Hepatocyte (in vitro differentiated cells): ENCODE results near the gene RPL22. TPM values are rescaled to one million over a fixed set of nuclear protein-coding genes. Genes with fewer than 3 reads are reported as not detected.

Experiments
- DNase-seq: peaks from one replicate; pipeline ENCODE4 v3.0.0-alpha.2; 2016; ENCODE audit warnings: low spot score
- H2AFZ ChIP-seq: fragments of 200-600 bp; sonication (generic); 2 replicates; pipeline ENCODE4 v1.6.0; 2016; ENCODE audit warnings: antibody characterized with exemption, mild to moderate bottlenecking
- H3K27ac ChIP-seq: fragments of 200-600 bp; sonication (generic); 2 replicates; pipeline ENCODE4 v1.5.1; 2016; ENCODE audit warnings: mild to moderate bottlenecking
- H3K27me3 ChIP-seq: fragments of 200-600 bp; sonication (generic); 2 replicates; pipeline ENCODE4 v1.6.1; 2016
- H3K36me3 ChIP-seq: fragments of 200-600 bp; sonication (generic); replicated peaks from 2 replicates; pipeline ENCODE4 v1.5.1; 2016; ENCODE audit warnings: low read depth; ENCODE audit not compliant: insufficient read depth
- H3K4me1 ChIP-seq: fragments of 200-600 bp; sonication (generic); 2 replicates; pipeline ENCODE4 v1.5.1; 2016; ENCODE audit warnings: mild to moderate bottlenecking, moderate library complexity; ENCODE audit not compliant: insufficient read depth
- H3K4me2 ChIP-seq: fragments of 200-600 bp; sonication (generic); 2 replicates; pipeline ENCODE4 v1.6.0; 2016
- H3K4me3 ChIP-seq: fragments of 200-600 bp; sonication (generic); 2 replicates; pipeline ENCODE4 v1.5.1; 2016; ENCODE audit warnings: mild to moderate bottlenecking
- H3K79me2 ChIP-seq: fragments of 200-600 bp; sonication (generic); 2 replicates; pipeline ENCODE4 v1.6.0; 2017; ENCODE audit warnings: mild to moderate bottlenecking
- H3K9me2 ChIP-seq: fragments of 200-600 bp; sonication (generic); replicated peaks from 2 replicates; pipeline ENCODE4 v1.6.0; 2017; ENCODE audit warnings: mild to moderate bottlenecking; ENCODE audit not compliant: insufficient read depth
- H3K9me3 ChIP-seq: fragments of 200-600 bp; sonication (generic); 2 replicates; pipeline ENCODE4 v1.5.1; 2016; ENCODE audit warnings: low read depth, mild to moderate bottlenecking
- H4K20me1 ChIP-seq: fragments of 200-600 bp; sonication (generic); 2 replicates; pipeline ENCODE4 v1.6.0; 2016; ENCODE audit warnings: mild to moderate bottlenecking; ENCODE audit not compliant: insufficient read depth, poor library complexity, severe bottlenecking
- EZH2 ChIP-seq: fragments of 200-600 bp; sonication (generic); IDR thresholded peaks from 2 replicates; pipeline ENCODE4 v1.6.1; 2016; ENCODE audit warnings: antibody characterized with exemption, mild to moderate bottlenecking, borderline replicate concordance
- EZH2phosphoT487 ChIP-seq: fragments of 200-600 bp; sonication (generic); IDR thresholded peaks from one replicate; pipeline ENCODE4 v1.6.1; 2018; ENCODE audit warnings: antibody characterized with exemption, mild to moderate bottlenecking, low read depth, moderate library complexity; ENCODE audit not compliant: unreplicated experiment, severe bottlenecking
- WGBS: methylation state at CpG from one replicate; pipeline ENCODE4 v1.1.6; 2016; ENCODE audit warnings: low lambda C conversion rate; ENCODE audit errors: missing lambda C conversion rate; 5-methylcytosine and 5-hydroxymethylcytosine counted together
- polyA plus RNA-seq: library from polyadenylated mRNA; unstranded; fragments of >200 nt; fragmentation: Nextera tagmentation; extraction: Ambion mirVana; gene quantifications from 2 replicates; pipeline ENCODE4 v1.2.1, GENCODE V29; 2016
- total RNA-seq: library from RNA; depleted of rRNA; stranded (reverse); fragments of >200 nt; gene quantifications from 2 replicates; pipeline ENCODE4 v1.2.3, GENCODE V29; 2014
- TF ChIP-seq, protein P1 (sequence below): fragments of 200-600 bp; sonication (generic); IDR thresholded peaks from 2 replicates; pipeline ENCODE4 v1.5.1; 2016; ENCODE audit warnings: antibody characterized with exemption, mild to moderate bottlenecking; ENCODE audit not compliant: poor library complexity

RPL22 gene
- total and polyA plus RNA-seq, 2 experiments from 2014 or later, result 103 to 168 TPM

DNA sequence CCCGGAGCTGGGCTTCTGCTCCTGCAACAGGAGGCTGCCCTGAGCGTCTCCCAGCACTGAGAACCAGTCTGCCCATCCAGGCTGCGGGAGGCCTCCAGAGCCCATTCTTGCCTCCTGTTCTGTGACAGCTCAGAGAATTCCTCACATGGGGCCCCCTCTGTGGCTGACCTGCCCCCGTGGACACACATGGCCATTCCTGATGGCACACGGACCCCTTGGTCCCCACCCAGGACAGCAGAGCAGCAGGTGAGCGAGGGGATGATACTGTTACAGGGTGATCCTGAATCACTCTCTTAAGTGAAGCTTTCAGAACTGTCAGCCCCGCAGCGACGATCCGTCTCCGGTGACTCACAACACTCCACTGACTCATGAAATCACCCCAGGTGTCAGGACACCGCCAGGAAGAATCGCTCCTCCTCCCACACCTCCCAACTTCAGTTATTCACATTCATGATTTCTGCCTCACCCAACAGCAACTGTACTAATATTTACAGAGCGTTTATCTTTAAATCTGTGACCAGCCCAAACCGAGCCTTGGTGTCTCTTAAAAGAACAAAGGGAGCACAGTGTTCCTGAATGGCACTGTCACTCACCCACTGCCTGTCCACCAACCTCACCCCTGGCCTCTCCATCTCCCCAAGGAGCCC, 41.7 kb downstream of the RPL22 start:
- peaks cover 7% of the 10 kb centered on the region for H3K4me1 ChIP-seq
- H3K79me2 ChIP-seq, result no peaks in the 10 kb centered on the region
- TF ChIP-seq EZH2phosphoT487, result no peak
- no peak for TF ChIP-seq EZH2
- TF ChIP-seq, protein P1, sequence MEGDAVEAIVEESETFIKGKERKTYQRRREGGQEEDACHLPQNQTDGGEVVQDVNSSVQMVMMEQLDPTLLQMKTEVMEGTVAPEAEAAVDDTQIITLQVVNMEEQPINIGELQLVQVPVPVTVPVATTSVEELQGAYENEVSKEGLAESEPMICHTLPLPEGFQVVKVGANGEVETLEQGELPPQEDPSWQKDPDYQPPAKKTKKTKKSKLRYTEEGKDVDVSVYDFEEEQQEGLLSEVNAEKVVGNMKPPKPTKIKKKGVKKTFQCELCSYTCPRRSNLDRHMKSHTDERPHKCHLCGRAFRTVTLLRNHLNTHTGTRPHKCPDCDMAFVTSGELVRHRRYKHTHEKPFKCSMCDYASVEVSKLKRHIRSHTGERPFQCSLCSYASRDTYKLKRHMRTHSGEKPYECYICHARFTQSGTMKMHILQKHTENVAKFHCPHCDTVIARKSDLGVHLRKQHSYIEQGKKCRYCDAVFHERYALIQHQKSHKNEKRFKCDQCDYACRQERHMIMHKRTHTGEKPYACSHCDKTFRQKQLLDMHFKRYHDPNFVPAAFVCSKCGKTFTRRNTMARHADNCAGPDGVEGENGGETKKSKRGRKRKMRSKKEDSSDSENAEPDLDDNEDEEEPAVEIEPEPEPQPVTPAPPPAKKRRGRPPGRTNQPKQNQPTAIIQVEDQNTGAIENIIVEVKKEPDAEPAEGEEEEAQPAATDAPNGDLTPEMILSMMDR, result no peak
- no peaks in the 10 kb centered on the region for H3K9me2 ChIP-seq
- no peak overlapping the region for H3K4me2 ChIP-seq
- H4K20me1 ChIP-seq, result no peaks in the 10 kb centered on the region
- H3K4me3 ChIP-seq, result no peak overlapping the region
- H3K9me3 ChIP-seq, result no peaks in the 10 kb centered on the region
- peak; percentile 83 for DNase-seq
- H3K27me3 ChIP-seq, result peaks cover 3% of the 10 kb centered on the region
- 30% methylated on average over 15 of the region's 15 CpGs for WGBS
- H3K36me3 ChIP-seq, result no peaks in the 10 kb centered on the region
- H2AFZ ChIP-seq, result no peak overlapping the region
- H3K27ac ChIP-seq, result peak overlapping the region; percentile 38

DNA sequence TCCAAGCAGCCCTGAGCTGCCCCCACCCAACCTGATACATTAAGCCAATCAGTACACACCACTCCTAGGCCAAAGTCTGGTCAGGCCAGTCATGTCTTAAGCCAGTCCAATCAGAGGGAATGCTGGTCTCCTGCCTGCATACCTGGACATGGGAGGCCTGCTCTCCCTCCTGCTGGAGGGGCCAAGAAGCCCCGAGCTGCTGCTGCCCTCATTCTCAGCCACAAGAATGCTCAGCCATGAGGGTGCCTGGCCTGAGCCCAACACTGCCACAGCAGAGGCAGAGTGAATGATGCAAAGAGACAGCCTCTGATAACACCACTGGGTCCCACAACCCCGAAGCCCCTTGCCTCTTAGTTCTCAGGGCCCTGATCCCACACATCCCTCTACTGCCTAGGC, 42.3 kb downstream of the RPL22 start:
- Histone ChIP-seq H3K4me3 (no peak overlapping the region), H4K20me1 (no peaks in the 10 kb centered on the region), H3K9me3 (no peaks in the 10 kb centered on the region), H3K27ac (peak overlapping the region; percentile 38), H3K4me2 (no peak overlapping the region), H3K27me3 (peaks cover 3% of the 10 kb centered on the region), H3K4me1 (peaks cover 7% of the 10 kb centered on the region), H2AFZ (no peak overlapping the region), H3K36me3 (no peaks in the 10 kb centered on the region), H3K9me2 (no peaks in the 10 kb centered on the region), H3K79me2 (no peaks in the 10 kb centered on the region)
- TF ChIP-seq EZH2phosphoT487, result no peak
- no peak for TF ChIP-seq EZH2
- TF ChIP-seq, protein P1, result no peak
- no peak for DNase-seq
- WGBS, result 60% methylated on average over 2 of the region's 2 CpGs

DNA sequence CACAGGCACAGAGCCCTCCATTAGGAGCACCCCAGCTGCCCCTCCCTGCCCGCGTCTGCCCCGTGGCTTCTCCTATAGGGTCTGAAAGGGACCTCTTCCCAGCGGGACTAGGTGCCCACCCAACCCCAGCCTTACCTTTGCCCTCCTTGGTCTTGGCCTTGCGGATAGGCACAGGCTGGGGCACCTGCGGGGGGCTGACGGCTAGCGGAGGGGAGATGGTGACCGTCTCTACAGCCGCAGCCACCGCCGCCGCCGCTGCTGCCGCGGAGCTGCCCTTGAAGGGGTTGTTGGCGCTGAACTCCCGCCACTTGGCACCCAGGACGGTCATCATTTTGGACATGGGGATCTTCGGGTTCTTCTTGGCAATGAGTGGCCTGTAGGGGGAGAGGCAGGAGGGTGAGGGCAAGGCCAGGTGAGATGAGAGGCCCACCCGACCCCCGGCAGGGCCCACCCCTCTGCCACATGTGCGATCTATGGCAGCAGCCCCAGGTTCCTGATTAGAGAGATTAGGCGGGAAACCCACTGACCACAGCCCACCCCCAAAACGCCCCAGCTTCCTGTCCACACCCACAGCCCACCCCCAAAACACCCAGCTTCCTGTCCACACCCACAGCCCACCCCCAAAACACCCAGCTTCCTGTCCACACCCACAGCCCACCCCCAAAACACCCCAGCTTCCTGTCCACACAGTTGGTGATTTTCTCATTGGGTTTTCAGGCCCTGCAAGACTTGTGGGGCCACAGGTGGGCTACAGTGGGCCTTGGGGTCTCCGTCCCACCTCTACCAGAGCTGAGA, 44.7 kb downstream of the RPL22 start:
- H3K4me2 ChIP-seq, result no peak overlapping the region
- 95% methylated on average over 20 of the region's 26 CpGs for WGBS
- no peaks in the 10 kb centered on the region for H3K9me2 ChIP-seq
- H3K4me3 ChIP-seq, result no peak overlapping the region
- H2AFZ ChIP-seq, result no peak overlapping the region
- H3K27me3 ChIP-seq, result peaks cover 1% of the 10 kb centered on the region
- no peaks in the 10 kb centered on the region for H3K36me3 ChIP-seq
- H4K20me1 ChIP-seq, result no peaks in the 10 kb centered on the region
- no peak for DNase-seq
- TF ChIP-seq EZH2, result no peak
- TF ChIP-seq EZH2phosphoT487, result no peak
- TF ChIP-seq, protein P1, result no peak
- H3K4me1 ChIP-seq, result peaks cover 7% of the 10 kb centered on the region
- no peaks in the 10 kb centered on the region for H3K79me2 ChIP-seq
- H3K27ac ChIP-seq, result no peak overlapping the region
- no peaks in the 10 kb centered on the region for H3K9me3 ChIP-seq
